Activated naive CD4-positive, alpha-beta T cell treated with anti-CD3 and anti-CD28 coated beads, Interleukin-2, amount 50 U/mL, for 16 hours (primary cell): ENCODE data around the gene ERN2.
"Not testable (repeated sequence)": the region's sequence is repeated elsewhere in the genome, so short reads cannot be mapped to it uniquely, and the experiment has no call there.

Experiments
- DNase-seq: peaks from one replicate; pipeline ENCODE4 v3.0.0-alpha.2; 2020

ERN2 gene

GRCh38 chr16:23712976-23713375, at the start of gene ERN2:
TSS of gene ERN2 (minus strand) at chr16:23713222. CDS start at chr16:23713187, 35 bp downstream.
- DNase-seq: no peak

GRCh38 chr16:23757937-23758619, 45.1 kb upstream of the ERN2 start:
- DNase-seq: no peak

DNA sequence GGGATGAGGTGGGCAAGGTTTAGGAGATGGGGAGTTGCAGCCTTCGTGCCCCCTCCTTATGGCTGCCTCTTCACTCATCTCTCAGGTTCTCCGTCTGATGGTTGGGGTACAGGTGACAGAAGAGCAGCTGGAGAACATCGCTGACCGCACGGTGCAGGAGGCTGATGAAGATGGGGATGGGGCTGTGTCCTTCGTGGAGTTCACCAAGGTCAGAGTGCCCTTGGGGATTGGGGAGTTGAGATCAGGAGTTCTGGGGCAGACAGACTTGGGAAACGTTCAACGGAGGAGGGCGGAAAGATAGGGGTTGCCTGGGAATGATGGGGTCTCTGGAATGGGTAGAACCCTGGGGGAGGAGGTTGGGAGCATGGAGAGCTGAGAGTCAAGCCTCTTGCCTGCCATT, 44.1 kb upstream of the ERN2 start:
- DNase-seq: no peak

- DNase-seq: no peak
These were observed 42.4 kb upstream of the ERN2 start for GRCh38 chr16:23755484-23755809.

DNA sequence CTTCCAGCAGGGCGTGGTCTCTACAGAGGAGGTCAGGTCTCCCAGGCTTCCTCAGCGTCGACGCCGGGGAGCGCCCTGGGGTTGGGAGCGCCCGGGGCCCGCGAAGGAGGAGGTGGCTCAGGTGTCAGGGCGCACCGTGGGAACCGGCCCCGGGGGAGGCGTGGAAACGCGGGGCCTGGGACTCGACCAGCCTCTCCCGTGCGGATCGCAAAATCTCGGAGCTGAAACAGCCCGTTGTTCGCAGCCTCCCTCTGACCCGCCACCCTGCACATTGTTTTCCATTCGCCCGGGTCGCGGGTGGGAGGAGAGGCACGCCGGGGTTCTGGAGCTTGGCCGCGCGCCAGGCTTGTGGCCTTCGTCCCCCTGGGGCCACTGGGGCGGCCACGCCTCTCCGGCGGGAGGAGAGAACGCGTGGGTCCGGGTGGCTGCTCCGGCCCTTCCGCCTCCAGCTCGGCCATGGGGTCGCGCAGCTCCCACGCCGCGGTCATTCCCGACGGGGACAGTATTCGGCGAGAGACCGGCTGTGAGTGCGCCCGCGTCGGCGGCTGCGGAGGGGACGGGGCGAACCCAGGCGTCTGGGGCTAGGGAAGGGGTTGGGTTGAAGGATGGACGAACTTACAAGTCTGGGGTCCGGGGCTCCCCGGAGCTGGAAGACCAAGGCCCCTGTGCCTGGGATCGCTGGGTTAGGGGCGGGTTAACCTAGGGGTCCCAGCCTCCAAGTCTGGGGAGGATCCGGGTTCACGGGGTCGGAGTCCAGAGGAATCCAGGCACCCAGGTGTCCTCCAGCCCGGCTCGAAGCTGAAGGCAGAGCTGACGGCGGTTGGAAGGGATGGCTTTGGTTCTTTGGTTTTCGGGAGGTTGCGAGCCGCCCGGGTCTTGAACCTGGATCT, 41.8 kb upstream of the ERN2 start, which contains the start of gene CHP2:
TSS of gene CHP2 (plus strand) at position 433 of the 890 bp plus-strand sequence. CDS start at position 457, 24 bp downstream.
- no peak for DNase-seq

DNA sequence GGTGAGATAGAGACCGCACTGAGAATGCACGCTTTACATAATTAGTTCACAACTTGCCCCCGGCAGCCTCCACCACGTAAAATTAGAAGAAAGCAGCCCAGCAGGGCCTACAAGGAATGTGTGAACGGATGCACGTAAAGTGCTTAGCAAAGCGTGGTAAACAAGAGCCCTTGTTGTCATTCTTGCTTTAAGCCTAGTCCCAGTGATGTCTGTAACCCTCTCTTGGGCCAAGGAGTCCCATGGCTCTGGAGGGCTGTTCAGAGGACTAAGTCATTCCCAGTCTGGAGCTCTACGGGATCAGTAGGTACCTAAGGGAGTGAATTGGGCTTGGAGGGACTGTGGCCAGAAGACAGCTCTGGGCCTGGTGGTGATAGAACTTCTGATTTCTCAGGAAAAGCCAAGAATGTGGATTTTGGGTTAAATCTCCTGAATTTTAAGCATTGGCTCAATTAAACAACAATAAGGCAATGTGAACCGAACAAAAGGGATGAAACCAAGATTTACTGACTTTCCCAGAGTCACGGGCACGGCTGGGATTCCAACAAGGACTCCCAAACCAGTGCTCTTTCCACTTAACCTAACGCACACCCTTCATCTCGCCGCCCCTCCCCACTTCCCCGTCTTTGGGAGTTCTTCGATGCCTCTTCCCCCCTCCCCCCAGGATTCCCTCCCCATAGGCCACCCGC, 41.0 kb upstream of the ERN2 start:
- DNase-seq: no peak

GRCh38 chr16:23751053-23751452, 38.0 kb upstream of the ERN2 start:
- DNase-seq: not testable (repeated sequence)

GRCh38 chr16:23748630-23749029, 35.6 kb upstream of the ERN2 start:
- no peak for DNase-seq

GRCh38 chr16:23745263-23745662, 32.2 kb upstream of the ERN2 start:
- DNase-seq: no peak

DNA sequence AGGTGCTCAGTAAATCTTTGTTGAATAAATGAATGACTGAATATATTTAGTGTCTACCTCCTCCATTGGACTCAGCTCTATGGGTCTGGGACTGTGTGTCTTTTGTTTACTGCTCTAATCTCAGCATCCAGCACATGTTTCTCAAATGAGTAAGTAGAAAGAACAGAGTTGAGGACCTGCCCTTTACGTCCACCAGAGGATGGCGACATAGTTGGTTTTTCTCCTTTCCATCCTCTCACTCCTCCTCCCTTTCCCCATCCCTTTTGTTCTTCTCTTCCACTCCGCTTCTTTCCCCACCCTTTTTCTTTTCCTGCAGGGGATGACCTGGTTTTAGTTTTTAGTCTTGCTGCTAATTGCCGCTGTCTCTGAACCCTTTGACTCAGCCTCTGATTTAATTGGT, 29.7 kb upstream of the ERN2 start:
- DNase-seq: no peak

GRCh38 chr16:23741675-23742303, 28.8 kb upstream of the ERN2 start:
- DNase-seq: no peak

DNA sequence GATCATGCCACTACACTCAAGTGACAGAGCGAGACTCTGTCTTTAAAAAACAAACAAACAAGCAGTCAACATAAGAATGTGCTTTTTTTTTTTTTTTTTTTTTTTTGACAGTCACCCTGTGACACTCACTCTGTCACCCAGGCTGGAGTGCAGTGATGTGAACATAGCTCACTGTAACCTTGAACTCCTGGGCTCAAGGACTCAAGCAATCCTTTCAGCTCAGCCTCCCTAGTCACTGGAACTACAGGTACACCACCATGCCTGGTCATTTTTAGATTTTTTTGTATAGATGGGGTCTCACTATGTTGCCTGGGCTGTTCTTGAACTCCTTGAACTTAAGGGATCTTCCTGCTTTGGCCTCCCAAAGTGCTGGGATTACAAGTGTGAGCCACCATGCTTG, 26.5 kb upstream of the ERN2 start:
- DNase-seq: no peak

DNA sequence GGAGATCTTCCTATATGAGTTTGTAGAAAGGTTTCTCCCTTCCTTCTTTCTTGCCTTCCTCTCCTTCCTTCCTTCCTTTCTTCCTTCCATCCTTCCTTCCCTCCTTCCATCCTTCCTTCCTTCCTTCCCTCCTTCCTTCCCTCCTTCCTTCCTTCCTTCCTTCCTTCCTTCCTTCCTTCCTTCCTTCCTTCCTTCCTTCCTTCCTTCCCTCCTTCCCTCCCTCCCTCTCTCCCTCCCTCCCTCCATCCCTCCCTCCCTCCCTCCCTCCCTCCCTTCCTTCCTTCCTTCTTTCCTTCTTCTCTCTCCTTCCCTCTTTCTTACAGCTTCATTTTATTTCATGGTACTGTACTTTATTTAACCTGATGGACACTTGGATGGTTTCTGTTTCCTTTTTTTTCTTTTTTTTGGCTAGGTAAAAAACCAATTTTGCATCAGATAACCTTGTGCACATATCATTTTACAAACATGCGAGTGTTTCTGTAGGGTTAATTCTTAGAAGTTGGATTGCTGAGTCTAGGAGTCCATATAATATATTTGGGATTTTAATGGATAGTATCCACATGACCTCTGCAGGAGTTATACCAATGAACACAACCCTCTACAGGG, 24.5 kb upstream of the ERN2 start:
- not testable (repeated sequence) for DNase-seq

DNA sequence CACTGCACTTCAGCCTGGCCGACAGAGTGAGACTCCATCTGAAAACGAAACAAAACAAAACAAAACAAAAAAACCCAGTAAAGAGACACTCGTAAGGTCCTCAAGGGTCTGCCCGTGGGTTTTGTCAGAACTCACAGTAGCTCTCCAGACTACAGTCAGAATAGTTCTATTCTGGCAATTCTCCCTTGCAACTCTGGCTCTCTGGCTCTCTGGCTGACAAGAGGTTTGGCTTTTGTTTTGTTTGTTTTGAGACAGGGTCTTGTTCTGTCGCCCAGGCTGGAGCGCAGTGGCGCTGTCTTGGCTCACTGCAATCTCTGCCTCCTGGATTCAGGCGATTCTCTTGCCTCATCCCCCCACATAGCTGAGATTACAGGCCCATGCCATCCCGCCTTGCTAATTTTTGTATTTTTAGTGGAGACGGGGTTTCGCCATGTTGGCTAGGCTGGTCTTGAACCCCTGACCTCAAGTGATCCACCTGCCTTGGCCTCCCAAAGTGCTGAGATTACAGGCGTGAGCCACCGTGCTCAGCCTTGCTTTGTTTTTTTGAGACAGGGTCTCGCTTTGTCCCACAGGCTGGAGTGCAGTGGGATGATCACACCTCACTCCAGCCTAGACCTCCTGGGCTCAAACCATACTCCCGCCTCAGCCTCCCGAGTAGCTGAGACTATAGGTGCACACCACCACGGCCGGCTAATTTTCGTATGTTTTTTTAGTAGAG, 21.3 kb upstream of the ERN2 start:
- no peak for DNase-seq

DNA sequence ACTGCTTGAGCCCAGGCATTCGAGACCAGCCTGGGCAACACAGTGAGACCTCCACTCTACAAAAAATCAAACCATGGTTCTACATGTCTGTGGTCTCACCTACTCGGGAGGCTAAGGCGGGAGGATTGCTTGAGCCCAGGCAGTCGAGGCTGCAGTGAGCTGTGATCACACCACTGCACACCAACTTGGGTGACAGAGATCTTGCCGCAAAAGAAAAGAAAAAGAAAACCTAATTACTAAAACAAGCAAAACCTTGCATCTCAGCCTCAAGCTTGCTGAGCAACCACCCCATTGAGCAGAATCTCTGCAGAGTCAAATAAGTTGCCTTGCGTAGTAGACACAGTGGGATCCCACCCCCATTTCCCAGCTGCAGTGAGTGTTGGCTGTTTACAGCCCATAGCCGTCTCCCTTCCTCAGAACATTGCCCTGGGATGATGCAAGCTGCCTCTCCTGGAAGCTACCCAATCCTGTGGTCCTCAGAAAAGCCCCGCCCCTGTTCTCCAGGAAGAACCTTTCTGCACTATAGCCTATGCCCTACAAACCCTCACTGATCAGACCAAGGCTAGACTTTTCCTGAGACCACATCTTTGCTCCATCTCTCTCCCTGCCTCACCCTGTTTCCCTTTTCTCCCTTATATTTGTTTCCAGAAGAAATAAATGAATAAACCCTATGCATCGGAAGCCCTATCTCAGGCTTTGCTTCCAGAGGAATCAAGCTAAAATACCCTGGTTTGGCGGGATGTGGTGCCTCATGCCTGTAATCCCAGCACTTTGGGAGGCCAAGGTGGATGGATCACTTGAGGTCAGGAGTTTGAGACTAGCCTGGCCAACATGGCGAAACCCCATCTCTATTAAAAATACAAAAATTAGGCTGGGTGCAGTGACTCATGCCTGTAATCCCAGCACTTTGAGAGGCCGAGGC, 16.7 kb upstream of the ERN2 start:
- DNase-seq: no peak

GRCh38 chr16:23728112-23728477, 15.1 kb upstream of the ERN2 start:
- no peak for DNase-seq

DNA sequence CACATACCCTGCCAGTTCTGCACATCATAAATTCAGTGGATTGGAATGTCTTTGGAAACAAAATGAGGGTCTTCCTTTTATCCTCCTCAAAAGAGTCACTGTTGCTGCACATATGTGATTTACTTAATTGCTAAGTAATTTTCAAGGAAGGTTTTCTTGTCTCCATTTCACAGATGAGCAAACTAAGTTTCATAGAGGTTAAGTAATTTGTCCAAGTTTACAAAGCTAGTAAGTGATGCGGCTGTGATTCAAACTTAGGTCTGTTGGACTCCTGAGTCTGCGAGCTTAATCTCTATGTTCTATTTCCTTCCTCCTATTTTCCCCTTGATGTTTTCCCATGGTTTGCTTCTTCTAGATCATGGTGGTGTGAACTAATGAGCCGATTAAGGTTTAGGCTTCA, 13.7 kb upstream of the ERN2 start:
- DNase-seq: no peak

DNA sequence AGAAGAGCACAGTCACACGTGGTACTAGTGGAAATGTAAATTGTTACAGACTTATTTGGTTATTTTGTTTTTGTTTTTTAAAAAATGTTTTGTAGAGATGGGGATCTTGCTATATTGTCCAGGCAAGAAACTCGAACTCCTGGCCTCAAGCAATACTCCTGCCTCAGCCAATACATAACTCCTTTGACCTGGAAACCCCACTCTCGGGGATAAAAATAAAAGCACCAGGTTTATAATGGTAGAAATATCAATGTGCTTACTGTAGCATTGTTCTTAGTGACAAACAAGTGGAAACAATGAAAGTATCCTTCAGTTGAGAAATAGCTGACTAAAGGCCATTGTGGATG, 11.7 kb upstream of the ERN2 start:
- no peak for DNase-seq

- DNase-seq: no peak
These were observed 11.2 kb upstream of the ERN2 start for GRCh38 chr16:23724096-23724784.

DNA sequence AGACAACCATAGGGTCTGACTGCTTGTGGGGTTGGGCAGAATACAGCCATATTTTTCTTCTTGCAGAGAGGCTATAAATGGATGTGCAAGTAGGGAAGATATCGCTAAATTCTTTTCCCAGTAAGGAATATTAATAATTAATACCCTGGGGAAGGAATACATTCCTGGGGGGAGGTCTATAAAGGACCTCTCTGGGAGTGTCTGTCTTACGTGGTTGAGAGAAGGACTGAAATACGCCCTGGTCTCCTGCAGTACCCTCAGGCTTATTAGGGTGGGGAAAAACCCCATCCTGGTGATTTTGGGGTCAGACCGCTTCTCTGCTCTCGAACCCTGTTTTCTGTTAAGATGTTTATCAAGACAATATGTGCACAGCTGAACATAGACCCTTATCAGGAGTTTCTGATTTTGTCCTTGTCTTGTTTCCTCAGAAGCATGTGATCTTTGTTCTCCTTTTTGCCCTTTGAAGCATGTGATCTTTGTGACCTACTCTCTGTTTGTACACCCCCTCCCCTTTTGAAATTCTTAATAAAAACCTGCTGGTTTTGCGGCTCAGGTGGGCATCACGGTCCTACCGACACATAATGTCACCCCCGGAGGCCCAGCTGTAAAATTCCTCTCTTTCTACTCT, 9.7 kb upstream of the ERN2 start:
- not testable (repeated sequence) for DNase-seq
